ENCODE results near the gene RTN3. TPM values are rescaled to one million over a fixed set of nuclear protein-coding genes. Genes with fewer than 3 reads are reported as not detected.

The RTN3 gene
- total and polyA plus RNA-seq, 4 donors: 82.1 to 102 (median 92.6) TPM

GRCh38 chr11:63710476-63711217 is 29.3 kb downstream of the RTN3 start:
- TF ChIP-seq CTCF (IDR thresholded peaks at IDR 0.05; ENCODE audit: control extremely low read depth, extremely low read depth): no peak
- ATAC-seq (ENCODE audit: insufficient read depth, low FRiP score) (peak; percentile 77), DNase-seq (peak; percentile 24 to 65 (median 55))
- H3K9me3 ChIP-seq (ENCODE audit: control insufficient read depth in 4 of 4, insufficient read depth in 3 of 4, low read length in 3 of 4): no peaks in the 10 kb centered on the region
- H3K9ac ChIP-seq (ENCODE audit: insufficient read depth in 1 of 2, low read length in 2 of 2): no peak overlapping the region
- H3K4me3 ChIP-seq: no peak overlapping the region
- 68 to 85% methylated on average over 11 of the region's 11 CpGs for WGBS, 2 donors
- peak overlapping the region in 1 of 2 donors; percentile 22 for H3K27ac ChIP-seq (ENCODE audit: low read depth in 1 of 2, low read length in 1 of 2)
- H3K4me1 ChIP-seq (ENCODE audit: control insufficient read depth in 5 of 5, insufficient read depth in 5 of 5, low read length in 5 of 5): peaks cover 0 to 8% (median 3%) of the 10 kb centered on the region in 5 donors
- H3K27me3 ChIP-seq (ENCODE audit: control insufficient read depth in 3 of 3, insufficient read depth in 3 of 3, low read length in 2 of 3): no peaks in the 10 kb centered on the region
- H3K36me3 ChIP-seq (ENCODE audit: control insufficient read depth in 4 of 4, insufficient read depth in 4 of 4, low read length in 4 of 4): peaks cover 0 to 2% (median 0%) of the 10 kb centered on the region in 4 donors

GRCh38 chr11:63711838-63712237 is 30.5 kb downstream of the RTN3 start:
- no peak overlapping the region for H3K4me3 ChIP-seq
- H3K4me1 ChIP-seq (ENCODE audit: control insufficient read depth in 5 of 5, insufficient read depth in 5 of 5, low read length in 5 of 5): peaks cover 0 to 7% (median 3%) of the 10 kb centered on the region in 5 donors
- H3K36me3 ChIP-seq (ENCODE audit: control insufficient read depth in 4 of 4, insufficient read depth in 4 of 4, low read length in 4 of 4): peaks cover 0 to 2% (median 0%) of the 10 kb centered on the region in 4 donors
- no peaks in the 10 kb centered on the region for H3K27me3 ChIP-seq (ENCODE audit: control insufficient read depth in 3 of 3, insufficient read depth in 3 of 3, low read length in 2 of 3)
- H3K27ac ChIP-seq (ENCODE audit: low read depth in 1 of 2, low read length in 1 of 2): no peak overlapping the region
- no peak for DNase-seq
- H3K9me3 ChIP-seq (ENCODE audit: control insufficient read depth in 4 of 4, insufficient read depth in 3 of 4, low read length in 3 of 4): no peaks in the 10 kb centered on the region
- no peak for ATAC-seq (ENCODE audit: insufficient read depth, low FRiP score)
- 76 to 81% methylated on average over 6 of the region's 6 CpGs for WGBS, 2 donors
- H3K9ac ChIP-seq (ENCODE audit: insufficient read depth in 1 of 2, low read length in 2 of 2): no peak overlapping the region
- TF ChIP-seq CTCF (IDR thresholded peaks at IDR 0.05; ENCODE audit: control extremely low read depth, extremely low read depth): no peak

GRCh38 chr11:63713766-63714165 is 32.5 kb downstream of the RTN3 start:
- Histone ChIP-seq H3K9me3 (ENCODE audit: control insufficient read depth in 4 of 4, insufficient read depth in 3 of 4, low read length in 3 of 4) (no peaks in the 10 kb centered on the region), H3K9ac (ENCODE audit: insufficient read depth in 1 of 2, low read length in 2 of 2) (no peak overlapping the region), H3K27me3 (ENCODE audit: control insufficient read depth in 3 of 3, insufficient read depth in 3 of 3, low read length in 2 of 3) (no peaks in the 10 kb centered on the region), H3K4me3 (no peak overlapping the region), H3K27ac (ENCODE audit: low read depth in 1 of 2, low read length in 1 of 2) (no peak overlapping the region), H3K4me1 (ENCODE audit: control insufficient read depth in 5 of 5, insufficient read depth in 5 of 5, low read length in 5 of 5) (peaks cover 0 to 7% (median 0%) of the 10 kb centered on the region in 5 donors), H3K36me3 (ENCODE audit: control insufficient read depth in 4 of 4, insufficient read depth in 4 of 4, low read length in 4 of 4) (peaks cover 0 to 2% (median 0%) of the 10 kb centered on the region in 4 donors)
- TF ChIP-seq CTCF (IDR thresholded peaks at IDR 0.05; ENCODE audit: control extremely low read depth, extremely low read depth): no peak
- ATAC-seq (ENCODE audit: insufficient read depth, low FRiP score) (no peak), DNase-seq (no peak)
- WGBS, 2 donors: 83 to 94% methylated on average over 2 of the region's 2 CpGs
